Naive thymus-derived CD4-positive, alpha-beta T cell (primary cell): ENCODE data around the gene LAMC1. TPM values are rescaled to one million over a fixed set of nuclear protein-coding genes. Genes with fewer than 3 reads are reported as not detected.

Source experiments
- ATAC-seq: fragments of 150-1000 bp; cut with Tn5 transposase; 2 replicates; pipeline ENCODE4 v1.10.0; 2021; ENCODE audit warnings: mild to moderate bottlenecking, moderate library complexity
- CTCF ChIA-PET: fragments of 350-600 bp; sonication (Branson Sonifier 250); formaldehyde crosslinking; loops from one replicate; lab custom pipeline; 2021; ENCODE audit warnings: antibody characterized with exemption; lab: Charles Lee
- POLR2A ChIA-PET: fragments of 350-600 bp; sonication (Branson Sonifier 250); formaldehyde crosslinking; loops from one replicate; lab custom pipeline; 2021; ENCODE audit warnings: antibody characterized with exemption, inconsistent platforms; lab: Charles Lee
- DNase-seq, 9 donors: peaks; one replicate each; pipeline versions ENCODE4 v3.0.0 to v3.0.0-alpha.2; 2020 to 2022; ENCODE audit warnings: mixed read lengths in 1 of 9
- H3K27ac ChIP-seq: one replicate; pipeline ENCODE4 v1.7.0; 2013; ENCODE audit warnings: mild to moderate bottlenecking, low read depth, low read length, moderate library complexity
- H3K27me3 ChIP-seq, 2 donors: one replicate each; pipeline ENCODE4 v1.7.0; 2013; ENCODE audit warnings: low read length in 2 of 2, mild to moderate bottlenecking in 2 of 2, moderate library complexity in 2 of 2; ENCODE audit not compliant: control insufficient read depth in 2 of 2, insufficient read depth in 2 of 2
- H3K36me3 ChIP-seq, 3 experiments: 1 replicate in 2 of 3; 2 replicates in 1 of 3; pipeline ENCODE4 v1.7.0; 2013; ENCODE audit warnings: low read length in 3 of 3, mild to moderate bottlenecking in 3 of 3, moderate library complexity in 1 of 3; ENCODE audit not compliant: insufficient read depth in 3 of 3, control insufficient read depth in 2 of 3
- H3K4me1 ChIP-seq, 2 donors: one replicate each; pipeline ENCODE4 v1.7.0; 2013; ENCODE audit warnings: low read length in 2 of 2, mild to moderate bottlenecking in 2 of 2, moderate library complexity in 1 of 2; ENCODE audit not compliant: control insufficient read depth in 2 of 2, insufficient read depth in 2 of 2
- H3K4me3 ChIP-seq: 2 replicates; pipeline ENCODE4 v1.7.0; 2013; ENCODE audit warnings: mild to moderate bottlenecking, low read length
- H3K9me3 ChIP-seq, 3 experiments: 1 replicate in 2 of 3; 2 replicates in 1 of 3; pipeline ENCODE4 v1.7.0; 2013; ENCODE audit warnings: low read length in 3 of 3; ENCODE audit not compliant: control insufficient read depth in 2 of 3
- H3K27ac Mint-ChIP-seq, 9 donors: one replicate each; pipeline ENCODE4 v1.8.0; 2020 to 2022; ENCODE audit warnings: mixed read lengths in 9 of 9, mild to moderate bottlenecking in 8 of 9, moderate library complexity in 5 of 9, inconsistent platforms in 2 of 9
- H3K27me3 Mint-ChIP-seq, 5 donors: one replicate each; pipeline ENCODE4 v1.8.0; 2021 to 2022; ENCODE audit warnings: mixed read lengths in 5 of 5, mild to moderate bottlenecking in 1 of 5
- H3K36me3 Mint-ChIP-seq, 5 donors: one replicate each; pipeline ENCODE4 v1.8.0; 2020 to 2022; ENCODE audit warnings: mixed read lengths in 5 of 5, mild to moderate bottlenecking in 3 of 5, inconsistent platforms in 1 of 5
- H3K4me1 Mint-ChIP-seq, 7 donors: one replicate each; pipeline ENCODE4 v1.8.0; 2020 to 2022; ENCODE audit warnings: mixed read lengths in 7 of 7, mild to moderate bottlenecking in 3 of 7, inconsistent platforms in 1 of 7
- H3K4me3 Mint-ChIP-seq, 10 donors: one replicate each; pipeline ENCODE4 v1.8.0; 2020 to 2022; ENCODE audit warnings: mild to moderate bottlenecking in 10 of 10, mixed read lengths in 10 of 10, moderate library complexity in 6 of 10, inconsistent platforms in 2 of 10
- H3K9me3 Mint-ChIP-seq, 11 donors: one replicate each; pipeline ENCODE4 v1.8.0; 2020 to 2022; ENCODE audit warnings: mixed read lengths in 11 of 11, mild to moderate bottlenecking in 4 of 11, inconsistent platforms in 1 of 11, moderate library complexity in 1 of 11
- intact Hi-C, 2 donors: fragments of 100-400 bp; cut with micrococcal nuclease; formaldehyde crosslinking; loops; one replicate each; pipeline ENCODE4 v1.15.1; 2023
- polyA plus RNA-seq, 2 donors: library from polyadenylated mRNA; unstranded; fragments of 300-500 nt; fragmentation: Illumina TruSeq; gene quantifications; one replicate each; pipeline ENCODE4 v1.2.3, GENCODE V29; 2021
- total RNA-seq, 6 experiments: library from RNA in 5 of 6; stranded (reverse) in 5 of 6; gene quantifications; 1 replicate in 5 of 6; 2 replicates in 1 of 6; pipeline ENCODE4 v1.2.3 and lab custom pipeline; 2021 to 2026

LAMC1 gene
- total and polyA plus RNA-seq, 7 experiments from 2014 or later, result 0.02 to 1.3 (median 0.24) TPM; not detected in 2

DNA sequence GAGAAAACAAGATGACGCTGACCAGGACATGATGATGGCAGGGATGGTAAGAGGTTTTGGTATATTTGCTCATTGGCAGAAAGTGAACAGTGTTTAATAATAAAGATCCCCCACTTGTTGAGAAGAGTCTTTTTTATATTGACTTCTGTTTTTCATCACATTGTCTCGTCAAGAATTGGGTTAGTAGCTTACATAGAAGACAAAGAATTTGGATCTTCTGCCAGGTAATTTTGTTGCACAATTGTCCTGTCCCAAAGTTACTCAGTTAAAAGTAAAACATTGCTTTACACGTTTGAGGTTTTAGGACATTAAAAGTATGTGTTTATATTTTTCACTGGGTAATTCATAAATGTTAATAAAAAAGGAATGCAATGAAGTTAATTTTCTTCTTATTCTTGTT, 114.6 kb downstream of the LAMC1 start:
- no peaks in the 10 kb centered on the region for H3K4me1 ChIP-seq
- ChIA-PET CTCF (no interaction called here), POLR2A (interaction anchor here (0.7 kb wide), 1 partner anchor 547 kb away, joined by 3 read pairs; no protein-coding TSS in a partner anchor)
- no peaks in the 10 kb centered on the region for H3K36me3 ChIP-seq
- no peaks in the 10 kb centered on the region for H3K9me3 Mint-ChIP-seq
- no peaks in the 10 kb centered on the region for H3K27me3 ChIP-seq
- H3K4me3 Mint-ChIP-seq, result no peak overlapping the region
- H3K36me3 Mint-ChIP-seq, result no peaks in the 10 kb centered on the region
- no peak overlapping the region for H3K4me3 ChIP-seq
- H3K27ac ChIP-seq, result no peak overlapping the region
- no peaks in the 10 kb centered on the region for H3K9me3 ChIP-seq
- intact Hi-C loops, result no loop called here
- no peak for ATAC-seq
- no peak overlapping the region for H3K27ac Mint-ChIP-seq
- no peak for DNase-seq
- H3K27me3 Mint-ChIP-seq, result peaks cover 0 to 27% (median 4%) of the 10 kb centered on the region in 5 donors
- H3K4me1 Mint-ChIP-seq, result no peaks in the 10 kb centered on the region

DNA sequence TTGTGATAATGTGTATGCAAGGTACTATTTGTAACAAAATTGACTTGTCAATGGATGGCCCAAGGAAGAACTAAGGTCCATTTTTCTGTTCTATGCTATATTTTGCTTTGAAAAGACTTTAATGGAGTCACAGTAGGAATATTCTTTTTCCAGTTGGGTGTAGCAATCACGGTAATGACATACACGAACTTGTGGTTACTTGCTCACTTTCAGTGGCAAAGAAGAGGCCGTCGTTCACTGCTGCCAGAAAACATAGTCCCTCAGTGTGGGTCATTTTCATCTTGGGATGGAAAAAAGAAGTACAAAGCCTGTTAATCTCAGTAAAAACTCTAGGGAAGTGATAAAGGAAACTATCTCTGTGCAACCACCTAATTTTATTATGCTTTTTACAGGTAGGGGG, 115.1 kb downstream of the LAMC1 start:
- Histone ChIP-seq H3K36me3 (no peaks in the 10 kb centered on the region), H3K4me3 (no peak overlapping the region), H3K27me3 (no peaks in the 10 kb centered on the region), H3K27ac (no peak overlapping the region), H3K4me1 (no peaks in the 10 kb centered on the region), H3K9me3 (no peaks in the 10 kb centered on the region)
- ChIA-PET CTCF (no interaction called here), POLR2A (no interaction called here)
- Mint-ChIP-seq H3K4me1 (no peaks in the 10 kb centered on the region), H3K4me3 (no peak overlapping the region), H3K36me3 (no peaks in the 10 kb centered on the region), H3K9me3 (no peaks in the 10 kb centered on the region), H3K27me3 (peaks cover 0 to 27% (median 4%) of the 10 kb centered on the region in 5 donors), H3K27ac (no peak overlapping the region)
- ATAC-seq (no peak), DNase-seq (no peak)
- intact Hi-C loops, result no loop called here

DNA sequence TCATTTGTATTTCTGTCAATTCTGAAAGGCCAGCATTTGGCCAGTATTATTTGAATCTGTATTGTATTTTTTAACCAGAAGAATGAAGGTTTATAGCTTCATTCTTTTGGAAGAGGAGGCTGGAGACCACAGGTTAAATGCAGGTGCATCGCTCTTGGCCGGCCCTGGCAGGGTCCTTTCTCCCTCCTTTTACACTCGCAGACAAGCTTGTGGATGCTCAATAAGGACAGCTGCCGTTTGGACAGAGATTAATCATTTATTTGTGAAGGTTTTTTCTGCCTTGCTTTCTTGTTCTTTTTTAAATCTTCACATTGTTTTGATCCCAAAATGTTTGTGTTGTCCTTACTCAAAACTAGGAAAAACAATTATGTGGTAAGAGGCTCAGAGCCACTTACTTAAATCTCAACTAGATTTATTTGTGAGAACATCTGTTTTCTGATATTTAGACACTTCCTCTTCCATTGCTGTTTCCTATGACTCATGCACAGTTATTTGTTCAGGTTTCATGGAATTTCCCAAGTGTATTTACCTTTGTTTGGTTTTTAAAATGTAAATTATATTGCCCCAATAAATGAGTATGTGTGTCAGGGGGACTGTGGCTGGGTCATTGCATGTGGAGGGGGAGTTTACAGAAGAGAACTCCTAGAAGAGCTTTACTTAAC, 116.2 kb downstream of the LAMC1 start:
- CTCF ChIA-PET, result no interaction called here
- intact Hi-C loops, result no loop called here
- DNase-seq, result no peak
- Mint-ChIP-seq H3K36me3 (no peaks in the 10 kb centered on the region), H3K9me3 (no peaks in the 10 kb centered on the region), H3K27ac (no peak overlapping the region), H3K4me3 (no peak overlapping the region), H3K27me3 (peaks cover 0 to 30% (median 4%) of the 10 kb centered on the region in 5 donors), H3K4me1 (no peaks in the 10 kb centered on the region)
- Histone ChIP-seq H3K9me3 (no peaks in the 10 kb centered on the region), H3K27ac (no peak overlapping the region), H3K4me1 (no peaks in the 10 kb centered on the region), H3K36me3 (no peaks in the 10 kb centered on the region), H3K4me3 (no peak overlapping the region), H3K27me3 (no peaks in the 10 kb centered on the region)
- no peak for ATAC-seq
- POLR2A ChIA-PET, result no interaction called here

DNA sequence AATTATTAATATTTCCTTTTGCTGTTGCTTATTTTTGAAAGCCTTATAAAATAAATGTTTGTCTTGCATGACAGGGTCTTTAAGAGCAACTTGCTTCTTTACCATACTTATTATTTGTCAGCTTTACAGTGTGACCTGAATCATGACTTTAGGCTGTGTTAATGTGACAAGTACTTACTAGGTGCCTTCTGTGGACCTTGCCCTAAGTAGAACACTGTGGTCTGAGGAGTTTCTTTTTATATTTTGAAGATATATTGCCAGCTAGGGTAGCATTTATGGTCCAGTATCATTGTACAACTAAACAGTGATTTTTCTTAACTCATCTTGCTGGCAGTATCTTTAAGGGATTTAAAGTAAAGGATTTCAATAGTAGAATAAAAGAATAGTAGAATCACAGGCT, 117.4 kb downstream of the LAMC1 start:
- no peaks in the 10 kb centered on the region for H3K9me3 Mint-ChIP-seq
- no peaks in the 10 kb centered on the region for H3K27me3 ChIP-seq
- DNase-seq (no peak), ATAC-seq (no peak)
- H3K27ac ChIP-seq, result no peak overlapping the region
- no peaks in the 10 kb centered on the region for H3K36me3 ChIP-seq
- H3K4me1 Mint-ChIP-seq, result no peaks in the 10 kb centered on the region
- H3K9me3 ChIP-seq, result no peaks in the 10 kb centered on the region
- H3K27me3 Mint-ChIP-seq, result peaks cover 0 to 29% (median 4%) of the 10 kb centered on the region in 5 donors
- ChIA-PET POLR2A (no interaction called here), CTCF (no interaction called here)
- no peak overlapping the region for H3K4me3 Mint-ChIP-seq
- H3K4me1 ChIP-seq, result no peaks in the 10 kb centered on the region
- H3K36me3 Mint-ChIP-seq, result no peaks in the 10 kb centered on the region
- no peak overlapping the region for H3K27ac Mint-ChIP-seq
- no peak overlapping the region for H3K4me3 ChIP-seq
- intact Hi-C loops, result no loop called here

DNA sequence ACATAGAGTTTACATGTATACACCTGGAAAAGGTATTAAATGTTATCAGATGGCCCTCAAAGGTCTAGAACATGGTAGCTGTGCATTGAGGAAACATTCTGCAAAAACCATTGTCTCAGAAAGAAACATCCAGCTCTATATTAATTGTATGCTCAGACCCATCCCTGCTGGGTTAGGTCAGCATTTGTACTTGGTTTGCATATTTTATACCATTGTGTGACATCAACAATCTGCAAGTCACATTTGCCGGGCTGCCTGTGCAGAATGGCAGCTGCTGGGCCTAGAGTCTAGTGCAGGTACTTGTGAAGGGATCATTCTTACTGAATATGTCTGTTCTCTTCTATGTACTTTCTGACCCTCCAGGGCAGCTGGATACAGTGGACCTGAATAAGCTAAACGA, 119.0 kb downstream of the LAMC1 start:
- ATAC-seq, result no peak
- intact Hi-C loops, result no loop called here
- POLR2A ChIA-PET, result no interaction called here

DNA sequence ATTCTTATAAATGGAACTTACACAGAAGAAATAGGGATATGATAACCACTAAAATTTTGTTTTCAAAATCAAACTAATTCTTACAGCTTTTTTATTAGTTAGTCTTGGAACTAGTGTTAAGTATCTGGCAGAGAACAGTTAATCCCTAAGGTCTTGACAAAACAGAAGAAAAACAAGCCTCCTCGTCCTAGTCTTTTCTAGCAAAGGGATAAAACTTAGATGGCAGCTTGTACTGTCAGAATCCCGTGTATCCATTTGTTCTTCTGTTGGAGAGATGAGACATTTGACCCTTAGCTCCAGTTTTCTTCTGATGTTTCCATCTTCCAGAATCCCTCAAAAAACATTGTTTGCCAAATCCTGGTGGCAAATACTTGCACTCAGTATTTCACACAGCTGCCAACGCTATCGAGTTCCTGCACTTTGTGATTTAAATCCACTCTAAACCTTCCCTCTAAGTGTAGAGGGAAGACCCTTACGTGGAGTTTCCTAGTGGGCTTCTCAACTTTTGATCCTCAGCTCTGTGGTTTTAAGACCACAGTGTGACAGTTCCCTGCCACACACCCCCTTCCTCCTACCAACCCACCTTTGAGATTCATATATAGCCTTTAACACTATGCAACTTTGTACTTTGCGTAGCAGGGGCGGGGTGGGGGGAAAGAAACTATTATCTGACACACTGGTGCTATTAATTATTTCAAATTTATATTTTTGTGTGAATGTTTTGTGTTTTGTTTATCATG, 120.5 kb downstream of the LAMC1 start:
- Mint-ChIP-seq H3K27ac (no peak overlapping the region), H3K4me1 (no peaks in the 10 kb centered on the region), H3K27me3 (peaks cover 0 to 17% (median under 1%) of the 10 kb centered on the region in 5 donors), H3K4me3 (no peak overlapping the region), H3K36me3 (no peaks in the 10 kb centered on the region), H3K9me3 (no peaks in the 10 kb centered on the region)
- Histone ChIP-seq H3K4me3 (no peak overlapping the region), H3K27ac (no peak overlapping the region), H3K27me3 (no peaks in the 10 kb centered on the region), H3K9me3 (no peaks in the 10 kb centered on the region), H3K4me1 (no peaks in the 10 kb centered on the region), H3K36me3 (no peaks in the 10 kb centered on the region)
- intact Hi-C loops, result no loop called here
- CTCF ChIA-PET, result interaction anchor here (0.6 kb wide), 1 partner anchor 144 kb away, joined by 3 read pairs; no protein-coding TSS in a partner anchor
- POLR2A ChIA-PET, result no interaction called here
- DNase-seq (no peak), ATAC-seq (no peak)

More for the DNA sequence above, 119.0 kb downstream of the LAMC1 start:
- no peaks in the 10 kb centered on the region for H3K9me3 Mint-ChIP-seq
- Histone ChIP-seq H3K4me3 (no peak overlapping the region), H3K27ac (no peak overlapping the region), H3K36me3 (no peaks in the 10 kb centered on the region), H3K27me3 (no peaks in the 10 kb centered on the region), H3K4me1 (no peaks in the 10 kb centered on the region), H3K9me3 (no peaks in the 10 kb centered on the region)
- no peak for DNase-seq
- H3K36me3 Mint-ChIP-seq, result no peaks in the 10 kb centered on the region
- H3K4me1 Mint-ChIP-seq, result no peaks in the 10 kb centered on the region
- H3K27me3 Mint-ChIP-seq, result peaks cover 0 to 28% (median 4%) of the 10 kb centered on the region in 5 donors
- CTCF ChIA-PET, result no interaction called here
- H3K27ac Mint-ChIP-seq, result no peak overlapping the region
- H3K4me3 Mint-ChIP-seq, result no peak overlapping the region
